ENCODE results near the gene KCNJ6.
"Not testable (repeated sequence)": the region's sequence is repeated elsewhere in the genome, so short reads cannot be mapped to it uniquely, and the experiment has no call there.

Gene KCNJ6

DNA sequence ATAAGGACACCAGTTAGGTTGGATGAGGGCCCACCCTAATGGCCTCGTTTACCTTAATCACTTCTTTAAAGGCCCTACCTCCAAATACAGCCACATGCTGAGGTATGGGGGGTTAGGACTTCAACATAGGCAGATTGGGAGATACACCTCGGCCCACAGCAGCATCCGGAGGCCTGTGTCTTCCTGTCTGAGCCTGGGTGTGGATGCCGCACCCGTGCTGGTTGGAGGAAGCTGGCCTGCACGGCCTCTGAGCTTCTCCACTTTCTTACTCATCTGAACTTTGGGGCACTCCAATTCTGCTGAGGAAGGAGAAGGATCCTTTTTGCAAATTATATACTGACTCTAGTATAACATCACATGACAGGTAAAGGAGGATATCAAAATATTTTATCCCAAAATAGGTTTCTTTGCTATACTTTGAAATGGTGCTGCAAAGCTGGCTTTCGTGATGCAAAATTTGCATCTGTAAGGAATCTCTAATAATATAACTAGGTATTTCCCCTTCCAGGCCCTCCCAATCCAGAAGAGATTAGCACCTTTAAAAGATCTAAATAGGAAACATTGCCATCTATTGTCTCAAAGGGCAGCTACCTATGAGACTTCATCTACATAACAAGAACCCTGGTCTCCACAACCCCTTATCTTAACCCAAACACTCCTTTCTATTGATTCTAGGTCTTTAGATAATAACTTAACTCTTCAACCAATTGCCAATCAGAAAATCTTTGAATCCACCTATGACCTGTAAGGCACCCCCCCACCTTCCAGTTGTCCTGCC, 247.6 kb downstream of the KCNJ6 start:
- TF ChIP-seq, protein P1, sequence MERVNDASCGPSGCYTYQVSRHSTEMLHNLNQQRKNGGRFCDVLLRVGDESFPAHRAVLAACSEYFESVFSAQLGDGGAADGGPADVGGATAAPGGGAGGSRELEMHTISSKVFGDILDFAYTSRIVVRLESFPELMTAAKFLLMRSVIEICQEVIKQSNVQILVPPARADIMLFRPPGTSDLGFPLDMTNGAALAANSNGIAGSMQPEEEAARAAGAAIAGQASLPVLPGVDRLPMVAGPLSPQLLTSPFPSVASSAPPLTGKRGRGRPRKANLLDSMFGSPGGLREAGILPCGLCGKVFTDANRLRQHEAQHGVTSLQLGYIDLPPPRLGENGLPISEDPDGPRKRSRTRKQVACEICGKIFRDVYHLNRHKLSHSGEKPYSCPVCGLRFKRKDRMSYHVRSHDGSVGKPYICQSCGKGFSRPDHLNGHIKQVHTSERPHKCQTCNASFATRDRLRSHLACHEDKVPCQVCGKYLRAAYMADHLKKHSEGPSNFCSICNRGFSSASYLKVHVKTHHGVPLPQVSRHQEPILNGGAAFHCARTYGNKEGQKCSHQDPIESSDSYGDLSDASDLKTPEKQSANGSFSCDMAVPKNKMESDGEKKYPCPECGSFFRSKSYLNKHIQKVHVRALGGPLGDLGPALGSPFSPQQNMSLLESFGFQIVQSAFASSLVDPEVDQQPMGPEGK (CRISPR knock-in tag; IDR thresholded peaks at IDR 0.05; ENCODE audit: borderline replicate concordance), result no peak
- TF ChIP-seq CSRNP3 (CRISPR knock-in tag; IDR thresholded peaks at IDR 0.05) (no peak), TCF4 (CRISPR knock-in tag; IDR thresholded peaks at IDR 0.05; ENCODE audit: borderline replicate concordance) (no peak), SNAI2 (CRISPR knock-in tag; IDR thresholded peaks at IDR 0.05) (no peak), GLIS3 (CRISPR knock-in tag; IDR thresholded peaks at IDR 0.05) (no peak), PPARA (CRISPR knock-in tag; IDR thresholded peaks at IDR 0.05; ENCODE audit: borderline replicate concordance) (no peak)
- TF ChIP-seq, protein P2, sequence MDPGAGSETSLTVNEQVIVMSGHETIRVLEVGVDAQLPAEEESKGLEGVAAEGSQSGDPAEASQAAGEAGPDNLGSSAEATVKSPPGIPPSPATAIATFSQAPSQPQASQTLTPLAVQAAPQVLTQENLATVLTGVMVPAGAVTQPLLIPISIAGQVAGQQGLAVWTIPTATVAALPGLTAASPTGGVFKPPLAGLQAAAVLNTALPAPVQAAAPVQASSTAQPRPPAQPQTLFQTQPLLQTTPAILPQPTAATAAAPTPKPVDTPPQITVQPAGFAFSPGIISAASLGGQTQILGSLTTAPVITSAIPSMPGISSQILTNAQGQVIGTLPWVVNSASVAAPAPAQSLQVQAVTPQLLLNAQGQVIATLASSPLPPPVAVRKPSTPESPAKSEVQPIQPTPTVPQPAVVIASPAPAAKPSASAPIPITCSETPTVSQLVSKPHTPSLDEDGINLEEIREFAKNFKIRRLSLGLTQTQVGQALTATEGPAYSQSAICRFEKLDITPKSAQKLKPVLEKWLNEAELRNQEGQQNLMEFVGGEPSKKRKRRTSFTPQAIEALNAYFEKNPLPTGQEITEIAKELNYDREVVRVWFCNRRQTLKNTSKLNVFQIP (CRISPR knock-in tag; IDR thresholded peaks at IDR 0.05; ENCODE audit: borderline replicate concordance, low read depth), result no peak
- no peak for ATAC-seq

- no peak for TF ChIP-seq PPARA (CRISPR knock-in tag; IDR thresholded peaks at IDR 0.05; ENCODE audit: borderline replicate concordance)
- no peak for TF ChIP-seq OSR1 (CRISPR knock-in tag; IDR thresholded peaks at IDR 0.05)
- no peak for TF ChIP-seq ARNTL (CRISPR knock-in tag; IDR thresholded peaks at IDR 0.05; ENCODE audit: borderline replicate concordance, low read depth)
- ATAC-seq, result no peak
Observed at GRCh38 chr21:37667380-37667779, 248.9 kb downstream of the KCNJ6 start.

GRCh38 chr21:37665230-37666024, 250.8 kb downstream of the KCNJ6 start:
- TF ChIP-seq, protein P3, sequence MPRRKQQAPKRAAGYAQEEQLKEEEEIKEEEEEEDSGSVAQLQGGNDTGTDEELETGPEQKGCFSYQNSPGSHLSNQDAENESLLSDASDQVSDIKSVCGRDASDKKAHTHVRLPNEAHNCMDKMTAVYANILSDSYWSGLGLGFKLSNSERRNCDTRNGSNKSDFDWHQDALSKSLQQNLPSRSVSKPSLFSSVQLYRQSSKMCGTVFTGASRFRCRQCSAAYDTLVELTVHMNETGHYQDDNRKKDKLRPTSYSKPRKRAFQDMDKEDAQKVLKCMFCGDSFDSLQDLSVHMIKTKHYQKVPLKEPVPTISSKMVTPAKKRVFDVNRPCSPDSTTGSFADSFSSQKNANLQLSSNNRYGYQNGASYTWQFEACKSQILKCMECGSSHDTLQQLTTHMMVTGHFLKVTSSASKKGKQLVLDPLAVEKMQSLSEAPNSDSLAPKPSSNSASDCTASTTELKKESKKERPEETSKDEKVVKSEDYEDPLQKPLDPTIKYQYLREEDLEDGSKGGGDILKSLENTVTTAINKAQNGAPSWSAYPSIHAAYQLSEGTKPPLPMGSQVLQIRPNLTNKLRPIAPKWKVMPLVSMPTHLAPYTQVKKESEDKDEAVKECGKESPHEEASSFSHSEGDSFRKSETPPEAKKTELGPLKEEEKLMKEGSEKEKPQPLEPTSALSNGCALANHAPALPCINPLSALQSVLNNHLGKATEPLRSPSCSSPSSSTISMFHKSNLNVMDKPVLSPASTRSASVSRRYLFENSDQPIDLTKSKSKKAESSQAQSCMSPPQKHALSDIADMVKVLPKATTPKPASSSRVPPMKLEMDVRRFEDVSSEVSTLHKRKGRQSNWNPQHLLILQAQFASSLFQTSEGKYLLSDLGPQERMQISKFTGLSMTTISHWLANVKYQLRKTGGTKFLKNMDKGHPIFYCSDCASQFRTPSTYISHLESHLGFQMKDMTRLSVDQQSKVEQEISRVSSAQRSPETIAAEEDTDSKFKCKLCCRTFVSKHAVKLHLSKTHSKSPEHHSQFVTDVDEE (CRISPR knock-in tag; IDR thresholded peaks at IDR 0.05), result no peak
- TF ChIP-seq PPARA (CRISPR knock-in tag; IDR thresholded peaks at IDR 0.05; ENCODE audit: borderline replicate concordance) (no peak), ISL1 (CRISPR knock-in tag; IDR thresholded peaks at IDR 0.05) (no peak), CREB5 (CRISPR knock-in tag; IDR thresholded peaks at IDR 0.05; ENCODE audit: low read depth) (no peak), GLIS3 (CRISPR knock-in tag; IDR thresholded peaks at IDR 0.05) (no peak), CSDC2 (CRISPR knock-in tag; IDR thresholded peaks at IDR 0.05) (no peak), ARNTL (CRISPR knock-in tag; IDR thresholded peaks at IDR 0.05; ENCODE audit: borderline replicate concordance, low read depth) (no peak), ZFP30 (CRISPR knock-in tag; IDR thresholded peaks at IDR 0.05) (no peak)
- no peak for ATAC-seq

- ATAC-seq, result not testable (repeated sequence)
Observed at GRCh38 chr21:37662227-37662626, 254.0 kb downstream of the KCNJ6 start.

Measured in SK-N-SH treated with all-trans-retinoic acid at 6 μM for 48 hours (cell line).